HUES64 (cell line): Measurements from ENCODE around the gene BDH1.
A peak's percentile ranks its signal among the peaks of the same experiment; 100 is the strongest.

Experiments
- H3K27ac ChIP-seq: 2 replicates; pipeline ENCODE4 v1.7.0; 2013; ENCODE audit warnings: low read depth, low read length, inconsistent platforms
- H3K27me3 ChIP-seq: 2 replicates; pipeline ENCODE4 v1.6.1; 2013; ENCODE audit warnings: mild to moderate bottlenecking, low read length; ENCODE audit not compliant: insufficient read depth
- H3K36me3 ChIP-seq: 2 replicates; pipeline ENCODE4 v1.6.1; 2013; ENCODE audit warnings: mild to moderate bottlenecking, low read length; ENCODE audit not compliant: insufficient read depth
- H3K4me1 ChIP-seq: 2 replicates; pipeline ENCODE4 v1.6.1; 2013; ENCODE audit warnings: mild to moderate bottlenecking, low read length, moderate library complexity; ENCODE audit not compliant: insufficient read depth
- H3K4me3 ChIP-seq: 2 replicates; pipeline ENCODE4 v1.5.1; 2013; ENCODE audit warnings: mild to moderate bottlenecking, low read length, moderate library complexity
- H3K9ac ChIP-seq: 2 replicates; pipeline ENCODE4 v1.6.1; 2013; ENCODE audit warnings: mild to moderate bottlenecking, low read depth, low read length
- H3K9me3 ChIP-seq: 2 replicates; pipeline ENCODE4 v1.6.1; 2013; ENCODE audit warnings: low read depth, low read length; ENCODE audit not compliant: insufficient read depth
- whole genome bisulfite sequencing: fragments of 150-250, 120-280 bp; methylation state at CpG from one replicate; pipeline ENCODE4 v1.1.7; 2013; ENCODE audit warnings: missing lambda C conversion rate; 5-methylcytosine and 5-hydroxymethylcytosine counted together

Gene BDH1

GRCh38 chr3:197510642-197511018 is 45.1 kb downstream of the BDH1 start:
- Histone ChIP-seq H3K4me1 (no peaks in the 10 kb centered on the region), H3K9ac (no peak overlapping the region), H3K27ac (no peak overlapping the region), H3K9me3 (no peaks in the 10 kb centered on the region), H3K4me3 (no peak overlapping the region), H3K36me3 (peaks cover 6% of the 10 kb centered on the region; the same call in 1 of the 2 replicates), H3K27me3 (no peaks in the 10 kb centered on the region)
- WGBS: 95% methylated on average over 6 of the region's 6 CpGs

- no peaks in the 10 kb centered on the region for H3K27me3 ChIP-seq
- H3K4me3 ChIP-seq: no peak overlapping the region
- no peaks in the 10 kb centered on the region for H3K9me3 ChIP-seq
- H3K36me3 ChIP-seq: peaks cover 6% of the 10 kb centered on the region; the same call in 1 of the 2 replicates
- no peak overlapping the region for H3K27ac ChIP-seq
- H3K9ac ChIP-seq: peak overlapping the region; percentile 78; the same call in 1 of the 2 replicates
- no peaks in the 10 kb centered on the region for H3K4me1 ChIP-seq
- WGBS: 93% methylated on average over 27 of the region's 27 CpGs
Observed at GRCh38 chr3:197508924-197509775, 46.6 kb downstream of the BDH1 start.

DNA sequence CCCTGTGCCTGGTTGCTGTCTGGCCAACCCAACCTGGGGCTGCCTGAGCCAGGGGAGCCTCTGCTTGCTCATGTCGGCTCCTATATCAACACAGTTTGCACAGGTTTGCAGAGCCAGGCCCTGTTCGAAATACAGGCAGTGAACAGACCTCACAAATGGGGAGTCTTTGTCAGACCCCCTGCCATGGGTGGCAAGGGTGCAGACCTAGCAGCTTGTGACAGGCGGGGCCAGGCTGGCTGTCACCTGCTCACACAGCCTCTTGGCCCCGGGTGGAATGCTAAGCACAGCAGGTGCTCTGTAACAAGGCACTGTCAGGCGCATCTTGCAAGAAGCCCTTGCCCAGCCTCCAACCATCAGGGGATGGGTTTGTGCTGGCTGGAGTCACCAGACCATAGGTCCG is 47.3 kb downstream of the BDH1 start:
- no peak overlapping the region for H3K27ac ChIP-seq
- WGBS: 73% methylated on average over 6 of the region's 6 CpGs
- no peaks in the 10 kb centered on the region for H3K9me3 ChIP-seq
- no peak overlapping the region for H3K9ac ChIP-seq
- H3K36me3 ChIP-seq: peaks cover 6% of the 10 kb centered on the region; the same call in 1 of the 2 replicates
- H3K4me1 ChIP-seq: no peaks in the 10 kb centered on the region
- H3K4me3 ChIP-seq: no peak overlapping the region
- no peaks in the 10 kb centered on the region for H3K27me3 ChIP-seq

DNA sequence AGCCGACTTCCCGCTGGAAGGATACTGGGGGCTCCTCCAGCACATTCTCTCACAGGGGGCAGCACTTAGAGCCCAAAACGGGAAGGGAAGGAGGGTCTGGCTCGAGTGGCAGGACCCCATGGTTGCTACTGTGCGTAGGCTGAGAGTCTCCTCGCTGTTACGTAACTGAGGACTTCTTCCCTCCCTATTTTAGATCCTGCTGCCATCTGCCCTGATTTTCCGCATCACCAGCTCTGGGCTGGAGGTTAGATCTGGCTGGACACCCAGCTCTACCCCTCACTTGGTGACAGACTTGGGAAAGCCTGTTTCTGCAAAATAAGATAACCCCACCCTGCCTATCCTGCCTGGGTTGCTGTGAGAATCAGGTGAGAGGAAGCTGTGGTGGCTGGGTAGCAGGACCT is 47.7 kb downstream of the BDH1 start:
- WGBS: 87% methylated on average over 8 of the region's 8 CpGs

GRCh38 chr3:197507541-197507940 is 48.2 kb downstream of the BDH1 start:
- Histone ChIP-seq H3K36me3 (peaks cover 6% of the 10 kb centered on the region; the same call in 1 of the 2 replicates), H3K9me3 (no peaks in the 10 kb centered on the region), H3K9ac (no peak overlapping the region), H3K27me3 (no peaks in the 10 kb centered on the region), H3K4me3 (no peak overlapping the region), H3K27ac (no peak overlapping the region), H3K4me1 (no peaks in the 10 kb centered on the region)
- 72% methylated on average over 8 of the region's 8 CpGs for WGBS

More for the DNA sequence above, 47.7 kb downstream of the BDH1 start:
- Histone ChIP-seq H3K4me1 (no peaks in the 10 kb centered on the region), H3K27me3 (no peaks in the 10 kb centered on the region), H3K9ac (no peak overlapping the region), H3K27ac (no peak overlapping the region), H3K9me3 (no peaks in the 10 kb centered on the region), H3K36me3 (peaks cover 6% of the 10 kb centered on the region; the same call in 1 of the 2 replicates), H3K4me3 (no peak overlapping the region)

DNA sequence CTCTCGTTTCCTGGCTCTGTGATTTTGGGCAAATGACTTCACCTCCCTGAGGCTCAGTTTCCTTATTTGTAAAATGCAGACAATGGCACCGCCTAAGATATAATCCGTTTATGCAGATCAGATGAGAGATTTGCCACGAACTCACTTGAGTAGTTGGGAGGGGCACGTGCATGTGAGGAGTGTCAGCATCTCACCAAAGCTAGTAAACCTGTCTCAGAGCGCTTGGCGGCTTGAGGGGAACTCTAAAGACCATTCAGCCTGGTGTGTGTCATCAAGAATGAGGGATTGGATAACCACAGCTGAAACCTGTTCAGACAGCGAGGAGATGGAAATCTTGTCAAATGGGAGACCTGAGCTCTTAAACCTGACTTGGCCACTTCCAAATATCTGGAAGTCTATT is 48.7 kb downstream of the BDH1 start:
- no peaks in the 10 kb centered on the region for H3K9me3 ChIP-seq
- H3K4me1 ChIP-seq: no peaks in the 10 kb centered on the region
- H3K36me3 ChIP-seq: peaks cover 6% of the 10 kb centered on the region; the same call in 1 of the 2 replicates
- no peak overlapping the region for H3K27ac ChIP-seq
- WGBS: 88% methylated on average over 8 of the region's 8 CpGs
- no peak overlapping the region for H3K9ac ChIP-seq
- no peaks in the 10 kb centered on the region for H3K27me3 ChIP-seq
- no peak overlapping the region for H3K4me3 ChIP-seq

- H3K9ac ChIP-seq: no peak overlapping the region
- no peaks in the 10 kb centered on the region for H3K9me3 ChIP-seq
- H3K4me1 ChIP-seq: no peaks in the 10 kb centered on the region
- no peaks in the 10 kb centered on the region for H3K36me3 ChIP-seq
- H3K27ac ChIP-seq: no peak overlapping the region
- no peaks in the 10 kb centered on the region for H3K27me3 ChIP-seq
- H3K4me3 ChIP-seq: no peak overlapping the region
- 92% methylated on average over 24 of the region's 24 CpGs for WGBS
Observed at GRCh38 chr3:197505796-197506548, 49.8 kb downstream of the BDH1 start.

DNA sequence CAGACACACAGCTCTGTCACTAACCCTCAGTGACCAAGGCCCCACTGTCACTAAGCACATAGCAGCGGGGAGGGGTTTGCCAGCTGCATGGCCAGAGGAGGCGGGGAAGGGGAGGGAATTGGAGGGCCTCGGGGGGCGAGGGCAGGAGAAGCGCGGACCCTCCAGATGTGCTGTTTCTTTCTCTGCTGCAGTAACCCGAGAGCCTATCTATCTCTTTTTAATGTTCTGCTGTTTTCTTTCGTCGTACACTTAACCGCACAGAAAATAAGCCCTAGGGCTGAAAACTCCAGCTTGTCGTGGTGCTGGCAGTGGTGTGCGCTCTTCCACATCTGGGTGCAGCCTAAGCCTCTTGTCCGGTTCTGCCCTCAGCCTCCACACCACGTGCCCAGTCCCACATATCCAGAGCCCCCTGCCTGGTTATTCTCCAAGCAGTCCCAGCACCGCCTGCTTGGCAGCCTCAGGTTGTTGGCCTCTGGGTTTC is 51.1 kb downstream of the BDH1 start:
- Histone ChIP-seq H3K4me3 (no peak overlapping the region), H3K4me1 (no peaks in the 10 kb centered on the region), H3K27me3 (no peaks in the 10 kb centered on the region), H3K36me3 (no peaks in the 10 kb centered on the region), H3K9me3 (no peaks in the 10 kb centered on the region), H3K9ac (no peak overlapping the region), H3K27ac (no peak overlapping the region)
- 87% methylated on average over 15 of the region's 15 CpGs for WGBS

DNA sequence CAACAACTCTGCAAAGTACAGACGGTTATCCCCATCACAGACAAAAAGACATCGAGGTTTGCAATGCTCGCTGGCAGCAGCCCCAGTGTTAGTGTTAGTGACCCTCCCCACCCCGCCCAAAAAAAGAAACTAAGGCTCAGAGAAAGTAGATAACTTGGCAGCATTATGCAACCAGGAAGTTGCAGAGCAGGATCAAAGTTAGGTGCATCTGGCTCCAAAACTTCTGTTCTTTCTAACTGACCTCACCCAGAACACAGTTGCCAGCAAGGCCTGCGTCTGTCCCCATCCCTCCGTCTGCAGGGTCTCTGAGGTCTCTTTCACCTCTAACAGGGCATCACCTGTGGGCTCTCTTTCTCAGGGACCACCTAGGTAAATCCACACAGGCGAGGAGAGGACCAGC is 51.5 kb downstream of the BDH1 start:
- H3K27ac ChIP-seq: no peak overlapping the region
- H3K9me3 ChIP-seq: no peaks in the 10 kb centered on the region
- no peak overlapping the region for H3K9ac ChIP-seq
- H3K4me3 ChIP-seq: no peak overlapping the region
- H3K27me3 ChIP-seq: no peaks in the 10 kb centered on the region
- H3K4me1 ChIP-seq: no peaks in the 10 kb centered on the region
- H3K36me3 ChIP-seq: no peaks in the 10 kb centered on the region
- 78% methylated on average over 7 of the region's 7 CpGs for WGBS

DNA sequence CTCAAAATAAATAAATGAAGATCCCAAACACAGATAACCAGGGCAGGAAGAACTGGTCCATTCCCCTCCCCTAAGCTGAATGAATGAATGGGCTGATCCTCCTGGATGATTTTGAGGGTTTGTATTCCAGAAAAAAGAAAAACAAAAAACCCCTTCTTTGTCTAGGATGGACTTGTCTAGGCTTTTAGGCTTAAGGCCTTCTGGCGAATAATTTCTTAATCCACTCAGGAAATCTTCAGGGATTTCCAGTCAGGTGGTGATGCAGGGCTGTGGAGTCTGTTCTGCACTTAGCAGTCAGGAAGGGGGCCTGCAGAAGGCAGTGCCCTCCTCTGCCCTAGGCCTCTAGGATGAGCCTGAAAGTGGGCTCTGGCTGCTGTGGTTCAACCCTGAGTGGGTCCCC is 52.1 kb downstream of the BDH1 start:
- Histone ChIP-seq H3K4me3 (no peak overlapping the region), H3K27ac (no peak overlapping the region), H3K27me3 (no peaks in the 10 kb centered on the region), H3K9ac (no peak overlapping the region), H3K9me3 (peaks cover under 1% of the 10 kb centered on the region; the same call in 1 of the 2 replicates), H3K36me3 (no peaks in the 10 kb centered on the region), H3K4me1 (no peaks in the 10 kb centered on the region)
- 90% methylated on average over 1 of the region's 1 CpG for WGBS
